A549 (cell line): ENCODE results near the gene INPP5A.

Experiments
- CBX2 ChIP-seq: fragments of 200-600 bp; sonication (generic); IDR thresholded peaks from 2 replicates; pipeline ENCODE4 v1.6.1; 2016; ENCODE audit warnings: low read depth, mild to moderate bottlenecking, borderline replicate concordance
- HDAC2 ChIP-seq: fragments of 200-600 bp; sonication (generic); IDR thresholded peaks from 2 replicates; pipeline ENCODE4 v1.6.1; 2016
- JUNB ChIP-seq: fragments of >200 bp; sonication (Bioruptor Twin); formaldehyde crosslinking; IDR thresholded peaks from 2 replicates; pipeline ENCODE4 v1.6.1; 2016
- KDM1A ChIP-seq: fragments of 200-600 bp; sonication (generic); IDR thresholded peaks from 2 replicates; pipeline ENCODE4 v1.6.1; 2016; ENCODE audit warnings: low read depth, mild to moderate bottlenecking
- MAFK ChIP-seq: fragments of 450-650 bp; IDR thresholded peaks from 2 replicates; pipeline ENCODE4 v1.6.1; 2014; ENCODE audit not compliant: partially characterized antibody
- PHF8 ChIP-seq: fragments of 200-600 bp; sonication (generic); IDR thresholded peaks from 2 replicates; pipeline ENCODE4 v1.6.1; 2016; ENCODE audit warnings: low read depth, mild to moderate bottlenecking, antibody characterized with exemption, moderate library complexity, borderline replicate concordance
- POLR2A ChIP-seq: IDR thresholded peaks from 2 replicates; pipeline ENCODE4 v1.6.1; 2012; ENCODE audit warnings: mild to moderate bottlenecking, low read length
- POLR2AphosphoS2 ChIP-seq: conservative IDR thresholded peaks from 2 replicates; pipeline ENCODE4 v1.6.1; 2012; ENCODE audit warnings: low read length, improper control_type of control experiment, inconsistent platforms
- RFX5 ChIP-seq: fragments of 450-650 bp; IDR thresholded peaks from 2 replicates; pipeline ENCODE4 v1.7.1; 2014; ENCODE audit warnings: antibody characterized with exemption, mild to moderate bottlenecking, moderate library complexity
- RNF2 ChIP-seq: fragments of 200-600 bp; sonication (generic); IDR thresholded peaks from 2 replicates; pipeline ENCODE4 v1.6.1; 2016; ENCODE audit warnings: low read depth, mild to moderate bottlenecking, antibody characterized with exemption, moderate library complexity, borderline replicate concordance
- SREBF2 ChIP-seq: fragments of 450-650 bp; IDR thresholded peaks from 2 replicates; pipeline ENCODE4 v1.6.1; 2014; ENCODE audit warnings: mild to moderate bottlenecking, moderate library complexity
- ZC3H11A ChIP-seq: fragments of 450-650 bp; IDR thresholded peaks from 2 replicates; pipeline ENCODE4 v1.6.1; 2014; ENCODE audit warnings: antibody characterized with exemption, mild to moderate bottlenecking
- TF ChIP-seq, protein P1 (sequence below): fragments of >200 bp; sonication (Bioruptor Twin); formaldehyde crosslinking; IDR thresholded peaks from 3 replicates; pipeline ENCODE4 v1.5.1; 2016
- TF ChIP-seq, protein P2 (sequence below): IDR thresholded peaks from 2 replicates; pipeline ENCODE4 v1.6.1; 2012

DNA sequence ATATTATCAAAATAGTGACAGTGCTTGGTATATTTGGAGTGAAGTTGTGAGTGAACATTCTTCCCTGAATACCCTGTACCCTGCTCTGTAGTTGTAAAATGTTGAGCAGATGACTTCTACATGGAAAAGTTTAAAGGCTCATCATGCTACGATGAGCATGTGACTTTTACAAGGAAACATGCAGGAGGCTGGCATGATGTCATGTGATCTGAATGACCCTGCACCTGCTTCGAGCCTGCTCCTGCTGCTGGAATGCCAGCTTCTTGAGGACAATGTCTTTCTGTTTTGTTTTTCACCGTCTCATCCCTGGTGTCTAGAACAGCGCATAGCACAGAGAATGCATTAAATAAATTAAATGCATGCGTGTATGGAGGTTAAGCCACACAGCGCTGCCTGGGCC is 5.4 kb upstream of the INPP5A start:
- TF ChIP-seq, protein P1, sequence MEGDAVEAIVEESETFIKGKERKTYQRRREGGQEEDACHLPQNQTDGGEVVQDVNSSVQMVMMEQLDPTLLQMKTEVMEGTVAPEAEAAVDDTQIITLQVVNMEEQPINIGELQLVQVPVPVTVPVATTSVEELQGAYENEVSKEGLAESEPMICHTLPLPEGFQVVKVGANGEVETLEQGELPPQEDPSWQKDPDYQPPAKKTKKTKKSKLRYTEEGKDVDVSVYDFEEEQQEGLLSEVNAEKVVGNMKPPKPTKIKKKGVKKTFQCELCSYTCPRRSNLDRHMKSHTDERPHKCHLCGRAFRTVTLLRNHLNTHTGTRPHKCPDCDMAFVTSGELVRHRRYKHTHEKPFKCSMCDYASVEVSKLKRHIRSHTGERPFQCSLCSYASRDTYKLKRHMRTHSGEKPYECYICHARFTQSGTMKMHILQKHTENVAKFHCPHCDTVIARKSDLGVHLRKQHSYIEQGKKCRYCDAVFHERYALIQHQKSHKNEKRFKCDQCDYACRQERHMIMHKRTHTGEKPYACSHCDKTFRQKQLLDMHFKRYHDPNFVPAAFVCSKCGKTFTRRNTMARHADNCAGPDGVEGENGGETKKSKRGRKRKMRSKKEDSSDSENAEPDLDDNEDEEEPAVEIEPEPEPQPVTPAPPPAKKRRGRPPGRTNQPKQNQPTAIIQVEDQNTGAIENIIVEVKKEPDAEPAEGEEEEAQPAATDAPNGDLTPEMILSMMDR, result no peak
- TF ChIP-seq POLR2A (no peak), JUNB (no peak), KDM1A (no peak), CBX2 (no peak), RFX5 (no peak), POLR2AphosphoS2 (no peak), HDAC2 (no peak), PHF8 (no peak), RNF2 (no peak), MAFK (no peak), ZC3H11A (no peak), SREBF2 (no peak)
- TF ChIP-seq, protein P2, sequence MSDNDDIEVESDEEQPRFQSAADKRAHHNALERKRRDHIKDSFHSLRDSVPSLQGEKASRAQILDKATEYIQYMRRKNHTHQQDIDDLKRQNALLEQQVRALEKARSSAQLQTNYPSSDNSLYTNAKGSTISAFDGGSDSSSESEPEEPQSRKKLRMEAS, result no peak
